ENCODE data around the gene PSD2.
A peak's percentile ranks its signal among the peaks of the same experiment; 100 is the strongest.

The PSD2 gene

DNA sequence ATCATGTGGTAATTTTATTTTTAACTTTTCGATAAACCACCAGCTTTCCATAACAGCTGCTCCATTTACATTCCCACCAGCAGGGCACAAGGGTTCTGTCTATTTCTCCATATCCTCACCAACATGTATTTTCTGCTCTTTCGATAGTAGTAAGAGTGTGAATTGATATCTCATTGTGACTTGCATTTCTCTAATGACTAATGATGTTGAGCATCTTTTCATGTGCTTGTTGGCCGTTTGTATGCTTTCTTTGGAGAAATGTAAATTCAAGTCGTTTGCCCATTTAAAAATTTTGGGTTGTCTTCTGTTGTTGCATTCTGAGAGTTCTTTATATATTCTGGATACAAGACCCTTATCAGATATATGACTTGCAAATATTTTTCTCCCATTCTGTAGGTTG, 45.9 kb downstream of the PSD2 start:
- no peak for TF ChIP-seq CTCF (IDR thresholded peaks at IDR 0.05; ENCODE audit: extremely low read depth, missing control alignments)
- DNase-seq (ENCODE audit: low spot score): no peak

- TF ChIP-seq CTCF (IDR thresholded peaks at IDR 0.05; ENCODE audit: extremely low read depth, missing control alignments): no peak
- no peak for DNase-seq (ENCODE audit: low spot score)
Observed at GRCh38 chr5:139842321-139842720, 46.7 kb downstream of the PSD2 start.

GRCh38 chr5:139843991-139844390, 48.4 kb downstream of the PSD2 start:
- TF ChIP-seq CTCF (IDR thresholded peaks at IDR 0.05; ENCODE audit: extremely low read depth, missing control alignments): no peak
- DNase-seq (ENCODE audit: low spot score): peak; percentile 65

GRCh38 chr5:139844472-139845145, 49.0 kb downstream of the PSD2 start:
- DNase-seq (ENCODE audit: low spot score): peak; percentile 89
- TF ChIP-seq CTCF (IDR thresholded peaks at IDR 0.05; ENCODE audit: extremely low read depth, missing control alignments): peak; percentile 95

DNA sequence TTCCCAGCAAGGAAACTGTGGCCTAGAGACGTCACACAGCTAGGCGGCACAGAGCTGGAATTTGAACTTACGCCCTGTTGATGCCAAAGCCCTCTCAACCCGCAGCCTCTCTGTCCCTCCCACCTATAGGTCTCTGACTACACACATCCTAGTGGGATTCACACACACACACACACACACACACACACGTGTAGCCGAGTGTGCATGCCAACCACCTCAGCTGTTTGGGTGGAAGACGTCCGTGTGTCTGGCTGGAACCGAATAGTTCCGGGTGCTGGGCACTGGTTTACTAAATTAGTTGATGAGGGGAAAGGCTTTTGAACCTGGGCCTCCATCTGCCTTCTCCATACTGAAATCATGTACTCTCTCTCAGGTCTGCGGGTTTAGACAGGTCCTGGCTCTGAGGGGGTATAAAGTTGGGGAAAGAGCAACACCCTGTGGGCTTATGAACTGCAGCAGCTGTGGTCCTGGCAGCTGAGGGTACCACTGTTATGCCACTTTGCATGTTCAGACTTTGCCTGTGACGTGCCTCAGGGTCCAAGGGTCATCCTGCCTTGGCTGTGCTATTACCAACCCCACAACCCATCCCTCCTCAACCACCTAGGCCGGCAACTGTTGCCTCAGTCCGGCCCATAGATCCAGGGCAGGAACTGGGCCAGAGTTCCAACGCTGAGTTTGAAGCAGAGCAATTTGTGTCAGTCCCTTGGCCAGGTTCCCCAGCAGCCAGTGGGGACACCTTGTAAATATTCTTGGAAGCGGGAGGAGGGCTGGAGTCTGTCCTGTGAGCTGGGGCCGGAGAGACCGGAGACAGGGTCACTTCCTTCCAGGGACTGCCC, 50.5 kb downstream of the PSD2 start:
- DNase-seq (ENCODE audit: low spot score): no peak
- no peak for TF ChIP-seq CTCF (IDR thresholded peaks at IDR 0.05; ENCODE audit: extremely low read depth, missing control alignments)

- TF ChIP-seq CTCF (IDR thresholded peaks at IDR 0.05; ENCODE audit: extremely low read depth, missing control alignments): no peak
- no peak for DNase-seq (ENCODE audit: low spot score)
Observed at GRCh38 chr5:139847091-139847490, 51.5 kb downstream of the PSD2 start.

DNA sequence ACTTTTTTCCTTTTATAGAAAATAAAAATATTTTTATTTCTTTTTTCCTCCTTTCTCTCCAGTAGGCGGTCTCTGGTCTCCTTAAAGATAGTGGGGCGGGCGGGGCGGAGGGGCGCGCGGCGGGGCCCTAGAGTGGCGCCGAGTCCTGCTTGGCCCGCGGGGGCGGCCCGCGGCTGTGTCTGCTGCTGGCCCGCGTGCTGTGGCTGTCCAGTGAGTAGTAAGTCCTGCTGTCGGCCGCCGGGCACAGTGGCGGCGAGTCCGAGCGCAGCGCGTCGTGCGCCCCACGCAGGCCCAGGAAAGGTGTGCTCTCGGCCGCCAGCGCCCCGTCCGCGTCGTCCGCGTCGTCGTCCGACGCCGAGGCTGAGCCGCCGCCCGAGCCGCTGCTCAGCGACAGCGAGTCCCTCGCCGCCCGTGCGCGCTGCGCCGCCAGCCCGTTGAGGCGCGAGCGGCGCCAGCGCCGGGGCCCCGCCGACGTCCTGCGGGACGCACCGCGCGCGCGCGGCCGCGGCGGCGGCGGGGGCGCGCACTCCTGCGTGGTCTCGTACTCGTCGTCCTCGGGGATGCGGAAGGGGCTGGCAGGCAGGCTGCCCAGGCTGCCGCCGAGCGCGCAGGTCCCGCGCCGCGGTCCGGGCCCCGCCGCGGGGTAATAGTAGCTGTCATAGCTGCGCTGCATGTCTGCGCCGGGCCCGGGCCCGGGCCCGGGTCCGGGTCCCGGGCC, 52.3 kb downstream of the PSD2 start:
- TF ChIP-seq CTCF (IDR thresholded peaks at IDR 0.05; ENCODE audit: extremely low read depth, missing control alignments): no peak
- DNase-seq (ENCODE audit: low spot score): peak; percentile 87
